HPDE6-E6E7 (cell line): ENCODE results near the gene SORL1.
"Not testable (repeated sequence)": the region's sequence is repeated elsewhere in the genome, so short reads cannot be mapped to it uniquely, and the experiment has no call there.

Experiments used
- DNase-seq: peaks from one replicate; pipeline ENCODE4 v3.0.0; 2011; ENCODE audit warnings: missing footprints; ENCODE audit errors: extremely low spot score

SORL1 gene

GRCh38 chr11:121500275-121500674 is 48.2 kb downstream of the SORL1 start:
- DNase-seq = no peak

GRCh38 chr11:121500717-121501116 is 48.6 kb downstream of the SORL1 start:
- DNase-seq = no peak

GRCh38 chr11:121503051-121503450 is 50.9 kb downstream of the SORL1 start:
- no peak for DNase-seq

GRCh38 chr11:121506237-121506636 is 54.1 kb downstream of the SORL1 start:
- not testable (repeated sequence) for DNase-seq

- no peak for DNase-seq
Observed at GRCh38 chr11:121508449-121508848, 56.3 kb downstream of the SORL1 start.

- no peak for DNase-seq
Observed at GRCh38 chr11:121510438-121510837, 58.3 kb downstream of the SORL1 start.

GRCh38 chr11:121512468-121513465 is 60.7 kb downstream of the SORL1 start:
- no peak for DNase-seq

GRCh38 chr11:121513807-121514206 is 61.7 kb downstream of the SORL1 start:
- DNase-seq = no peak

- DNase-seq = no peak
Observed at GRCh38 chr11:121514432-121515334, 62.6 kb downstream of the SORL1 start.

- DNase-seq = no peak
Observed at GRCh38 chr11:121515335-121515671, 63.2 kb downstream of the SORL1 start.

- no peak for DNase-seq
Observed at GRCh38 chr11:121517996-121518395, 65.9 kb downstream of the SORL1 start.

GRCh38 chr11:121520243-121521144 is 68.4 kb downstream of the SORL1 start:
- DNase-seq = no peak

GRCh38 chr11:121521145-121522042 is 69.3 kb downstream of the SORL1 start:
- DNase-seq = peak; percentile 36

GRCh38 chr11:121522043-121522941 is 70.2 kb downstream of the SORL1 start:
- DNase-seq = no peak

- DNase-seq = no peak
Observed at GRCh38 chr11:121523581-121524232, 71.6 kb downstream of the SORL1 start.

- no peak for DNase-seq
Observed at GRCh38 chr11:121524233-121524631, 72.1 kb downstream of the SORL1 start.

GRCh38 chr11:121525376-121525775 is 73.3 kb downstream of the SORL1 start:
- DNase-seq = no peak

GRCh38 chr11:121530257-121530656 is 78.1 kb downstream of the SORL1 start:
- no peak for DNase-seq

GRCh38 chr11:121533601-121534000 is 81.5 kb downstream of the SORL1 start:
- DNase-seq = no peak
